ENCODE measurements around the gene KRT9. TPM values are rescaled to one million over a fixed set of nuclear protein-coding genes. Genes with fewer than 3 reads are reported as not detected.

KRT9 gene
- total and polyA plus RNA-seq, 2 of the 13 experiments (the other 11 are each of a cell fraction or from before 2014, with no cell fraction given), result not detected

DNA sequence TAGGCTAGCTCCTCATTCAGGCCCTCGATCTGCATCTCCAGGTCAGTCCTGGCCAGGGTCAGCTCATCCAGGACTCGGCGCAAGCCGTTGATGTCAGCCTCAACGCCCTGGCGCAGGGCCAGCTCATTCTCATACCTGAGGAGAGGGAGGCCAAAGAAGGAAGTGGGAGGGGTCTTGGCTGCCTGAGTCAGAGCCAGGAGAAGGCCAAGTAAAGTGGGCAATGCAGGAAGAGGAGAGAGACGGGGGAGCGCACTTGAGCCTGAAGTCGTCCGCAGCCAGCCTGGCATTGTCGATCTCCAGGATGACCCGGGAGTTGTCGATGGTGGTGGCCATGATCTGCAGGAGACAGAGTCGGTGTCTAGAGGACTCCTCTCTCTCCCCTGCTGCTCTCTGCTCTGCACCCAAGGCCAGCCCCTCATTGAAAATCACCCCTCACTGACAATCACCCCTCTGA, 55.0 kb downstream of the KRT9 start:
- ATAC-seq (no peak), DNase-seq (ENCODE audit: low spot score) (no peak), FAIRE-seq (no peak)
- Histone ChIP-seq H3K4me3 (replicated peaks in 1 of 3; ENCODE audit: insufficient read depth in 1 of 3, low read depth in 2 of 3, low read length in 3 of 3) (no peak overlapping the region), H3K9ac (ENCODE audit: insufficient read depth, low read depth, low read length) (no peak overlapping the region), H3K36me3 (replicated peaks in 1 of 2; ENCODE audit: control insufficient read depth in 1 of 2, insufficient read depth in 2 of 2, low read length in 2 of 2) (no peaks in the 10 kb centered on the region), H3K27me3 (ENCODE audit: control insufficient read depth in 1 of 2, insufficient read depth in 2 of 2, low read length in 2 of 2) (peaks cover 1 to 5% of the 10 kb centered on the region in 2 experiments; a peak in 3 of 5 replicates), H3K4me2 (ENCODE audit: low read depth, low read length) (no peak overlapping the region), H2AFZ (ENCODE audit: low read length) (no peak overlapping the region), H3K27ac (ENCODE audit: extremely low read length, insufficient read depth, low read length) (no peak overlapping the region), H3K79me2 (ENCODE audit: insufficient read depth, low read length) (no peaks in the 10 kb centered on the region), H4K20me1 (ENCODE audit: insufficient read depth, low read length) (no peaks in the 10 kb centered on the region), H3K9me3 (ENCODE audit: low read length) (no peaks in the 10 kb centered on the region), H3K4me1 (ENCODE audit: insufficient read depth, low read length) (peaks cover 28% of the 10 kb centered on the region)
- WGBS (ENCODE audit: low lambda C conversion rate), result 71% methylated on average over 14 of the region's 14 CpGs
- in situ Hi-C loops (cut with HindIII; ENCODE audit: extremely low pct_ligation_motif_present, low pct_unique_long_range_greater_than_20kb) (no loop called here), intact Hi-C loops (cut with micrococcal nuclease; ENCODE audit: unreplicated experiment) (no loop called here)
- TF ChIP-seq ZNF75D (CRISPR knock-in tag; IDR thresholded peaks at IDR 0.05; ENCODE audit: borderline replicate concordance) (no peak), ZNF34 (CRISPR knock-in tag; IDR thresholded peaks at IDR 0.05; ENCODE audit: borderline replicate concordance) (no peak), RFX3 (CRISPR knock-in tag; IDR thresholded peaks at IDR 0.05) (no peak), ZNF598 (CRISPR knock-in tag; IDR thresholded peaks at IDR 0.05; ENCODE audit: borderline replicate concordance) (no peak), NKX3-1 (CRISPR knock-in tag; IDR thresholded peaks at IDR 0.05) (no peak), ZNF790 (CRISPR knock-in tag; IDR thresholded peaks at IDR 0.05; ENCODE audit: borderline replicate concordance) (no peak), NBN (conservative IDR thresholded peaks at IDR 0.05) (no peak), ZNF720 (CRISPR knock-in tag; IDR thresholded peaks at IDR 0.05) (no peak), ARNTL (CRISPR knock-in tag; IDR thresholded peaks at IDR 0.05) (no peak), ZNF546 (CRISPR knock-in tag; conservative IDR thresholded peaks at IDR 0.05) (no peak), TOE1 (CRISPR knock-in tag; IDR thresholded peaks at IDR 0.05) (no peak), SP2 (CRISPR knock-in tag; IDR thresholded peaks at IDR 0.05) (no peak)
- TF ChIP-seq, protein P1, sequence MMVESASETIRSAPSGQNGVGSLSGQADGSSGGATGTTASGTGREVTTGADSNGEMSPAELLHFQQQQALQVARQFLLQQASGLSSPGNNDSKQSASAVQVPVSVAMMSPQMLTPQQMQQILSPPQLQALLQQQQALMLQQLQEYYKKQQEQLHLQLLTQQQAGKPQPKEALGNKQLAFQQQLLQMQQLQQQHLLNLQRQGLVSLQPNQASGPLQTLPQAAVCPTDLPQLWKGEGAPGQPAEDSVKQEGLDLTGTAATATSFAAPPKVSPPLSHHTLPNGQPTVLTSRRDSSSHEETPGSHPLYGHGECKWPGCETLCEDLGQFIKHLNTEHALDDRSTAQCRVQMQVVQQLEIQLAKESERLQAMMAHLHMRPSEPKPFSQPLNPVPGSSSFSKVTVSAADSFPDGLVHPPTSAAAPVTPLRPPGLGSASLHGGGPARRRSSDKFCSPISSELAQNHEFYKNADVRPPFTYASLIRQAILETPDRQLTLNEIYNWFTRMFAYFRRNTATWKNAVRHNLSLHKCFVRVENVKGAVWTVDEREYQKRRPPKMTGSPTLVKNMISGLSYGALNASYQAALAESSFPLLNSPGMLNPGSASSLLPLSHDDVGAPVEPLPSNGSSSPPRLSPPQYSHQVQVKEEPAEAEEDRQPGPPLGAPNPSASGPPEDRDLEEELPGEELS (CRISPR knock-in tag; IDR thresholded peaks at IDR 0.05), result no peak
- TF ChIP-seq, protein P2, sequence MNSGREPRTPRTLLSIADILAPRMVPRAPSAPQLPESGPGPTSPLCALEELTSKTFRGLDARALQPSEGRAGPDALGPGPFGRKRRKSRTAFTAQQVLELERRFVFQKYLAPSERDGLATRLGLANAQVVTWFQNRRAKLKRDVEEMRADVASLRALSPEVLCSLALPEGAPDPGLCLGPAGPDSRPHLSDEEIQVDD (CRISPR knock-in tag; IDR thresholded peaks at IDR 0.05; ENCODE audit: borderline replicate concordance), result no peak
- TF ChIP-seq, protein P3, sequence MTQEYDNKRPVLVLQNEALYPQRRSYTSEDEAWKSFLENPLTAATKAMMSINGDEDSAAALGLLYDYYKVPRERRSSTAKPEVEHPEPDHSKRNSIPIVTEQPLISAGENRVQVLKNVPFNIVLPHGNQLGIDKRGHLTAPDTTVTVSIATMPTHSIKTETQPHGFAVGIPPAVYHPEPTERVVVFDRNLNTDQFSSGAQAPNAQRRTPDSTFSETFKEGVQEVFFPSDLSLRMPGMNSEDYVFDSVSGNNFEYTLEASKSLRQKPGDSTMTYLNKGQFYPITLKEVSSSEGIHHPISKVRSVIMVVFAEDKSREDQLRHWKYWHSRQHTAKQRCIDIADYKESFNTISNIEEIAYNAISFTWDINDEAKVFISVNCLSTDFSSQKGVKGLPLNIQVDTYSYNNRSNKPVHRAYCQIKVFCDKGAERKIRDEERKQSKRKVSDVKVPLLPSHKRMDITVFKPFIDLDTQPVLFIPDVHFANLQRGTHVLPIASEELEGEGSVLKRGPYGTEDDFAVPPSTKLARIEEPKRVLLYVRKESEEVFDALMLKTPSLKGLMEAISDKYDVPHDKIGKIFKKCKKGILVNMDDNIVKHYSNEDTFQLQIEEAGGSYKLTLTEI (CRISPR knock-in tag; conservative IDR thresholded peaks at IDR 0.05), result no peak
- TF ChIP-seq, protein P4, sequence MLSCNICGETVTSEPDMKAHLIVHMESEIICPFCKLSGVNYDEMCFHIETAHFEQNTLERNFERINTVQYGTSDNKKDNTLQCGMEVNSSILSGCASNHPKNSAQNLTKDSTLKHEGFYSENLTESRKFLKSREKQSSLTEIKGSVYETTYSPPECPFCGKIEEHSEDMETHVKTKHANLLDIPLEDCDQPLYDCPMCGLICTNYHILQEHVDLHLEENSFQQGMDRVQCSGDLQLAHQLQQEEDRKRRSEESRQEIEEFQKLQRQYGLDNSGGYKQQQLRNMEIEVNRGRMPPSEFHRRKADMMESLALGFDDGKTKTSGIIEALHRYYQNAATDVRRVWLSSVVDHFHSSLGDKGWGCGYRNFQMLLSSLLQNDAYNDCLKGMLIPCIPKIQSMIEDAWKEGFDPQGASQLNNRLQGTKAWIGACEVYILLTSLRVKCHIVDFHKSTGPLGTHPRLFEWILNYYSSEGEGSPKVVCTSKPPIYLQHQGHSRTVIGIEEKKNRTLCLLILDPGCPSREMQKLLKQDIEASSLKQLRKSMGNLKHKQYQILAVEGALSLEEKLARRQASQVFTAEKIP (CRISPR knock-in tag; IDR thresholded peaks at IDR 0.05; ENCODE audit: borderline replicate concordance), result no peak
- TF ChIP-seq, protein P5, sequence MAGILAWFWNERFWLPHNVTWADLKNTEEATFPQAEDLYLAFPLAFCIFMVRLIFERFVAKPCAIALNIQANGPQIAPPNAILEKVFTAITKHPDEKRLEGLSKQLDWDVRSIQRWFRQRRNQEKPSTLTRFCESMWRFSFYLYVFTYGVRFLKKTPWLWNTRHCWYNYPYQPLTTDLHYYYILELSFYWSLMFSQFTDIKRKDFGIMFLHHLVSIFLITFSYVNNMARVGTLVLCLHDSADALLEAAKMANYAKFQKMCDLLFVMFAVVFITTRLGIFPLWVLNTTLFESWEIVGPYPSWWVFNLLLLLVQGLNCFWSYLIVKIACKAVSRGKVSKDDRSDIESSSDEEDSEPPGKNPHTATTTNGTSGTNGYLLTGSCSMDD (CRISPR knock-in tag; IDR thresholded peaks at IDR 0.05), result no peak
- ChIA-PET POLR2A (no interaction called here), CTCF (ENCODE audit: low intra/inter-chr PET ratio, low total read pairs) (no interaction called here)
- BruUV-seq (replicated peaks), result no TSS peak

All from HepG2 (cell line).